ENCODE results near the gene ZFYVE27.

ZFYVE27 gene

GRCh38 chr10:97798958-97799610, 62.2 kb downstream of the ZFYVE27 start:
- FAIRE-seq = no peak

GRCh38 chr10:97800474-97800873, 63.5 kb downstream of the ZFYVE27 start:
- FAIRE-seq = no peak

- no peak for FAIRE-seq
Measured at GRCh38 chr10:97801422-97801821, 64.5 kb downstream of the ZFYVE27 start.

GRCh38 chr10:97805096-97805884, 68.4 kb downstream of the ZFYVE27 start:
- peak; percentile 95 for FAIRE-seq

GRCh38 chr10:97805949-97806348, 69.0 kb downstream of the ZFYVE27 start:
- no peak for FAIRE-seq

GRCh38 chr10:97810446-97810845, 73.5 kb downstream of the ZFYVE27 start:
- FAIRE-seq = no peak

Measured in endometrium (tissue), 2 donors.